Measurements from ENCODE around the gene TAPBP.
"Not testable (repeated sequence)": the region's sequence is repeated elsewhere in the genome, so short reads cannot be mapped to it uniquely, and the experiment has no call there.

Gene TAPBP

DNA sequence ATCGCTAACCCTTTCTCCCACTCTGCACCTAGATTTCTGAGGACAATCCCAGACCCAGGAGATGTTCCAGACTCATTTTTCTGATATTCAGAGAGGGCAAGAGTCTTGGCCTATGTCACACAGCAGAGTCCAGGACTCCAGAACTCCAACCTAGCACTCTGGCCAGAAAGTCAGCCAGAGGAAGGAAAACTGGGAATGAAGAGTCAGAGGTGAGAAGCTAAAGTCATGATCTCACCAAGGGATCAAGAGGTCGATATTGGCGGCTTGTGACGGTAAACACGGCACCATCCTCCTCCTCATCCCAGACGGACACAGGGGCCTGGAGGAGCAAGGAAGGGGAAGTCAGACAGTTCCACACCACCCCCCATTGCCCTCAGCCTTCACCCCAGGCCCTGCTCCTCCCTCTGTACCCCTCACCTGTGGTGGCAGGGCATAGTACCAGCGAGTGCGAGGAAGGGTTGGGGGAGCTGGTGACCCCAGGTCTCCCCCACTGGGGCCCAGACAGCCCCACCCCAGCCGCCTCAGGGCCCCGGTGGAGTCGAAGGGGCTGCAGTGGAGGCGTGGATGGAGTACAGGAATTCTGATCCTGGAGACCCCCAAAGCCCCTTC lies 17.0 kb downstream of the TAPBP start:
- no peak for DNase-seq (ENCODE audit: low spot score)

DNA sequence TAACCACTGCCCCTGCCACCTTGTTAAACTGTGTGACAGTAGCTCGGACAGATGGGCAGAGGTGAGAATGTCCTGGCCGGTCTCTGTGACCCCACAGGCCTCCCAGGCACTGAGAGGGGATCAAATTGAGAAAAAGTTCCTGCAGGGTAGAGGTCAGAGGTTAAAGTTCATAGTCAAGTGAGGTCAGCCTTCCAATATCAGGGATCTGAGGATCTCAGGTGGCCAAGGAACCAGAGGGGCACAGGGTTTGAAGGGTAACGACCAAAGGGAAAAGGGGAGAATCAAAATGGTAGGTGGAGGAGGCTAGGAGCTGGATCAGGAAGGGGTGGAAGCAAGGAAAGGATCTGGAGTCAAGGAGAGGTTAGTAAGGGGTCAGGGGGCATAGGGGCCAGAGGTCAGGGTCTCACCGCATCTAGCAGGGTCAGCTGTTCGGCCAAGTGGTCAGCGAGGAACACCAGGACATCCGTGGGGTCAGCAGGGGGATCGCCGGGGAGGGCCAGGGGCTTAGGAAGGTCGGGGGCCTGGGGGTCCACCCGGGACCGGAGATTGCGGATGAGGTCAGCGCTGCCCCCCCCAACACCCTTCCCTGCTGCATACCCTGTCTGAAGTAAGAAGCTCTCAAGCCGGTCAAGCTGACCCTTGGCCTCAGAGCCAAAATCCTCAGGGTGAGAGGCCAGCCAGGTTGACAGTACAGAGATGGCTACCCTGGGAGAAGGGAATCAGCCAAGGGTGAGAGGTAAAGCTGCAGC lies 18.1 kb downstream of the TAPBP start:
- no peak for DNase-seq (ENCODE audit: low spot score)

DNA sequence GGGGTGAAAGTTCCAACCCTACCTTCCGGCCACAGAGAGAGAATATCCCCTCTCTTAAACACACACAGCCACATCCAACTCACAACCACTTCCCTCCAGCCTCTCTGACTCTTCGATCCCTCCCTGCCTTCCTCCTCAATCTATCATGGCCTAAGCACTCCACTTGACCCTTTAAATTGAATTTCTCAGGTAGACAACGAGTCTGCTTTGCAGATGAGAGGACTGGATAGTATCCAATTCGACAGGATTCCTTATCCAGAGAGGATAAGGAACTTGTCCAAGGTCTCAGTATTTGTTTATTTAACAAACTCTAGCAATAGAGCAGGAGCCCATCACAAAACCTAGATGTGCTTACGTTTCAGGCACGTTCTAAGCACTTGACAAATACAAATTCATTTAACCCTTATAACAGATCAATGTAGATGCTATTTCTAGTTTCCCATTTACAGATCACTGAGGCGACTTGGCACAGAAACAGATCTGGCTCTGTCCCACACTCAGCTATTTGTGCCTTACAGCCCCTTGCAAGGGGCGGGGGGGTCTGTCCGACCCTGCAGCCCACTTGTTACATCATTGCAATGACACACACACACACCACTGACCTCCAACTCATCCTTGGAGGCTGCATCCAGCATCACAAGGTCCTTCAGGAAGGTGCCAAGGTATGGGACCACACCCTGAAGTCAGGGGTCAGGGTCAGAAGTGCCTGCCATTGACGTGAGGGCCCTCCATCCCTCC lies 19.6 kb downstream of the TAPBP start:
- no peak for DNase-seq (ENCODE audit: low spot score)

DNA sequence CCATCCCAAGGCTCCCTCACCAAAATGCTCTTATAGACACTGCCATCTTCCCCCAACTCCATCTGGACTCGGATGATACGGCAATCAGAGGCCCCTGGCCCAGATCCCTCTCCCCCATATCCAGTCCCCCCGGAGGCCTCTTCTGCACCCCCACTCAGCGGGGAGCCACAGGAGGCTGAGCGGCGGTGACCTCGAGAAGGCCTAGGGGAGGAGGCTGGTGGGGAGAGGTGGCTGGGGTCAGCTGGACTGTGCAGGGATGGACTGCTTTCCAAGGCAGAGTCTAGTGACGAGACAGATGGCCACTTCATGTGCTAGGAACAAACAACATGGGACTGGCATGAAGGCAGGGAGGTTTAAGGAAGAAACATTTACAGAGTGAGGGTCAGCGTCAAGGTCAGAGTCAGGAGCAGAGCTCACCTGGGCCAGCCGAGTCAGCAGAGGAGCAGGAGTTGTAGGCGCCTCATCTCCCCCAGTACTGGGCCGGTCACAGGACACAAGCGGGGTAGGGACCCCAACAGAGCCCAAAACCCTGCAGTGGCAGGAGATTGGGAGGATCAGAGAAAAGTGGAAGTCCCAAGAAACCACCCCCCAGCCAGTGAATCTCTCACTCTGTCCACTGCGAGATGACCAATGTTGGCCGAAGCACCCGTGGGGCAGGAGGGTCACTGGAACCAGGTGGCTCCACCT lies 20.7 kb downstream of the TAPBP start:
- DNase-seq (ENCODE audit: low spot score): no peak

DNA sequence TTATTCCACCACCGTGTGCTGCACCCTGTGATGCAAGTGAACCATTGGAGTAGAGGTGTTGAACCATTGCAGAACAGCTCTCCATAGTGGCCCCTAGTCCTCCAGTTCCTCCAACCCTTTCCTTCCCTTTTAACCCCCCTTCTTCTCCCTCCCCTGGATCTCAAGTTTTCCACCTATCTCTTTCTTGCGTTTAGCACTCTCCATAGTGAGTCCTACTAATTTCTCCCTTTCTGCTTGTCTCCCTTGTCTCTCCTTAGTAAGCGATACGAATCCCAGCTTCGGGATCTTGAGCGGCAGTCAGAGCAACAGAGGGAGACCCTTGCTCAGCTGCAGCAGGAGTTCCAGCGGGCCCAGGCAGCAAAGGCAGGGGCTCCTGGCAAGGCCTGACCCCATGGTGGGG lies 23.4 kb downstream of the TAPBP start:
- no peak for DNase-seq (ENCODE audit: low spot score)

DNA sequence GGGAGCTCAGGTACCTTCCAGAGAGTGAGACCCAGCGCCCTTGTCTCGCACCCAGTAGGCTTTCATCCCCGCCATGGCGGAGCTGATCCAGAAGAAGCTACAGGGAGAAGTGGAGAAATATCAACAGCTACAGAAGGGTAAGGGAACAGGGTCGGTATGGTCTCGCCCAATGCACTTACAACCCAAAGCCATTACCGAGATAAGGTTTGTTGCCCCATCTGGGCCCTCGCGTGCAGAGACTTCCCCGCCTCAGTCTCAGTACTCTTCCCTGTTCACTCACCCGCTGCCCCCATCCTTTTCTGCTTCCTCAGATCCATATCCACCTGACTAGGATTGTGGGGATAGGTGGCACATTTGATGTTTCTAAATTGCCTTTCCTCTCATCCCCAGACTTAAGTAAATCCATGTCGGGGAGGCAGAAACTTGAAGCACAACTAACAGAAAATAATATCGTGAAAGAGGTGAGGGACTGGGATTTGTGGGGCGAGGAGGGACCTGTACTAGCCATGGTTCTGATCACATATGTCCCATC lies 24.0 kb downstream of the TAPBP start:
- no peak for DNase-seq (ENCODE audit: low spot score)

DNA sequence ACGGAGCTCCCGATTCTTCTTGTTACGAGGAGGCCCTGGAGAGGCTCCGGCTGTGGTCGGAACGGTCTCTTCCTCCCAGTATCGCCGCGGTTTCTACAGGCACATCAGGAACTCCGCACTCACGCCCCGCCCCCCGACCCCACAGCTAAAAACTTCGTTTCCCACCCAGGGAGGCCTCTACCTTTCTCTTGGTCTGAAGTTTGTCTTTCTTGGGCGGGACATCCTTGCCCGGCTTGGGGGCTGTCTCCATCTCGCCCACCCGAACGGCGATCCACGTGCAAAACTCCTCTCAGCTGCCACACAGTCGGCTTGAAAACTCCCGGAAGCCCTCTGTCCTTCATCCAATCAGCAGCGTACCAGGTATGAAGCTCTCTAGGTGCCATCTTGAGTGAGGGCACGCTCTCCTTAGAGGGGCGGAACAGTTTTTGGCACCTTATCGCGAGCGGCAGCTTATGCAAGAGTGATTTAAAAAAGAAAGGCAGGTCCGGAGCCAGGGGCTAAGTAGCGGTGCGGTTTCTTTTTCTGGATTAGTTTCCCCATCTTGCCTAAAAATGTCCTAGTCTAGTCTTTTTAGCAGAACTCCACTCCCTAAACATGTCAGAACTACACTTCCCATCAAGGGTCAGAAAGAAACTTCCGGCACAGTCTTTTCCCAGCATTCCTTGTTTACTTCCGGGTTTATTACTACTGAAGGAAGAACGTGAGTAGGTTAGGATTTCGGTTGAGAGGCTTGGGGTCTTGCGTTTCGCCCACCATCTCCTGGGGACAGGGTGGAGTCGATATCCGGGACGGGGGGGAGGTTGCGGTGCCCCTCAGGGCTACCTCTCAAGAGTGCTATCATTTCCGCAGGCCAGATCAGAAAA lies 24.7 kb downstream of the TAPBP start, which contains the start of the genes PFDN6 and WDR46:
TSS of gene PFDN6 (plus strand) at position 681 of the 863 bp plus-strand sequence. CDS start 256 bp downstream, outside the sequence.
TSS of gene WDR46 (minus strand) at position 319 of the 863 bp plus-strand sequence. CDS start at position 250, 69 bp downstream.
- DNase-seq (ENCODE audit: low spot score): peak; percentile 87

DNA sequence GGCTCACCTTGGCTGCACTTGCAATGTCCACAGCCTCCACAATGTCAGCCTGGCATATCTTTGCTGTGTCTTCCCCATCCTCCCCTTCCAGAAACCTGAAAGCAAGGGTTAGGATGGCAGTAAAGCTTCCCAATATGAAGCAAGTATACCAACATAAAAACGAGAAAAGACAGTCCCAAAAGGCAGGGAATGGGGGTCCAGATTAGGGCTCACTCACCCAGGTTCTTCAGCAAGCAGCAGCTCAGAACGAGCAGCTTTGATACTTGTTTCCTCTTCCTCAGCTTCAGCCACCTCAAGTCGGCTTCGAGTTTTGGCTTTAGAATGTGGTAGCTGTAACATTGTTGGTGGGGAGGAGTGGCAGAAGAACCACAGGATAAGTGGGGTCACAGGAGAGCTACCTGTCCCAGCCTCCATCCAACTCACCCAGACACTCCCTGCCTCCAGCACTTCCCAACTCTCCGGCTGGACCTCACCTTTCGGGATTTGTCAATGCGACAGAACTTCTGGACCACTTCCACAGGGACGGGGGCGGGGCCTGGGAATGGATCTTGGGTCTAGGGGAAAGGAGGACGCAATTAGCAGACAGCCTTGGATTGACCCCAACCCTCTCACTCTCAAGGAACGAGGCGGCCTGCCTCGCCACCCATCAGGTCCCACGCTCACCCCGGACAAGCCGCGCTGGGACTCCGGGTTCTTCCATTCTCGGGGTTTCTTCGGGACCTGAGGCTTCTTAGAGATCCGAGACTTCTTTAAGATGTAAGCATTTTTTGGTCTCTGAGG lies 25.5 kb downstream of the TAPBP start:
- no peak for DNase-seq (ENCODE audit: low spot score)

DNA sequence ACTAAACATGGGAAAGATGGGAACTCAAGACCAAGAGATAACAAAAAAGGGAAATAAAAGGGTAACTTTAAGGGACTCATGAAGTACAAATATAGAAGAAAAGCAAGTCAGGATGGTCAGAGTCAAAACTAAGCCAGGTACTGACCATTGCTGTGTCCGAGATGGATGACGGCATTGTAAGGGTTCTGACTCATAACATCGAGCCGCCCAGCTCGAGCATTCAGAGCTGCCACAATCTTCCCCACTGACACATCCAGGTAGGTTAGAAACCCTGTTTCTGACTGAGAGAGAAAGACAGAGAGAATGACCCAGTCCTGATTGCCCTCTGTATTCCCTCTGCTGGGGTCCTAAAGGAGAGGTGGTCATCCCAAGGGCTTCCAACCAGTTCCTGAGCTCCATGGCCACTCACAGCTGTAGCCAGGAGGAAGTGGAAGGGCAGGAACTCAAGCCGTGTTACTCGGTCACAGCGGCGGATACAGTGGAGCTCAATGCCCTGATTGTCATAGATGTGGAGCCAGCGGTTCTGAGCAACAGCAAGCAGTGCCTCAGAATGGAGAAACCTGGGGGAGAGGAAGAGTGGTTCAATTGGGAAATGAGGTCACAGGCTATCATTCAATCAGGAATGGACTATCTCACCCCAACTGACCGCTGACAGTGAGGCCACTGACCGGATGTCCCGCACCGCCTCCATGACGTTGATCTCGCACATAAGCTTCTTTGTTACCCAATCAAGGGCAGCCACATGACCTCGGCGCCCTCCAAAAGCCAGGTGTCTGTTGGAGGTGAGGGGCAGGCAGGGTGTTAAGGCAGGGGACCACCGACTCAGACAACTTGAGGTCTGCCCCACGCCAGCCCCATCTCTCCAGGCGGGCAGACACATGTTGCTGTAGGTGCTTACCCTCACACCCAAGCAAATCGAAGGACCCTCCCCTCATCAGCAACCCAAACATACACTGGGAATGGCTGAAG lies 26.6 kb downstream of the TAPBP start:
- no peak for DNase-seq (ENCODE audit: low spot score)

DNA sequence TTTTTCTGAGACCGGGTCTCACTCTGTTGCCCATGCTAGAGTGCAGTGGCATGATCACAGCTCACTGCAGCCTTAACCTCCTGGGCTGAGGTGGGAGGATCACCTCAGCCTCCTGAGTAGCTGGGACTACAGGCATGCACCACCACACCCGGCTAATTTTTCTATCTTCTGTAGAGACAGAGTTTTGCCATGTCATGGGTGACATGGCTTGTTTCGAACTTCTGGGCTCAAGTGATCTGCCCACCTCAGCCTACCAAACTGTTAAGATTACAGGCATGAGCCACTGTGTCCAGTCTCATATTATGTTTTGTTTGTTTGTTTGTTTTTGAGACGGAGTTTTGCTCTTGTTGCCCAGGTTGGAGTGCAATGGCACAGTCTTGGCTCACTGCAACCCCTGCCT lies 28.7 kb downstream of the TAPBP start:
- DNase-seq (ENCODE audit: low spot score): not testable (repeated sequence)

DNA sequence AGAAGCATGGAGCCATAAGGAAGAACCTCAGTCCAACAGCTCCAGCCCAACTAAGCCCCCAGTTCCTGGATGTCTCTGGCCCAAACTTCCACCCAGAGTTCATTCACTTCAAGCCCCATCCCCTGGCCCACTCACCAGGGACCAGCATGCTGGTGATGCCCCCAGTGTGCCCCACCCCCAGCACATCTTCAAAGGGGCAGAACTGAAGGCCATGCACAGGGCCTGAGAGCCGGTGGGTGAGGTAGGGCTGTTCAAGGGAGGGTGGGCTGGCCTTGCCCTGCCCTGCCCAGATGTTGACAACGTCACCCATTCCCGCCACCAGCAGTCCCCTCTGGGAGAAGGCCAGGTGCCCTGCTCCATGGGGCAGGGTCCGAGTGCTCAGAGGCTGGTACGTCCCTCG lies 33.3 kb downstream of the TAPBP start:
- DNase-seq (ENCODE audit: low spot score): no peak

DNA sequence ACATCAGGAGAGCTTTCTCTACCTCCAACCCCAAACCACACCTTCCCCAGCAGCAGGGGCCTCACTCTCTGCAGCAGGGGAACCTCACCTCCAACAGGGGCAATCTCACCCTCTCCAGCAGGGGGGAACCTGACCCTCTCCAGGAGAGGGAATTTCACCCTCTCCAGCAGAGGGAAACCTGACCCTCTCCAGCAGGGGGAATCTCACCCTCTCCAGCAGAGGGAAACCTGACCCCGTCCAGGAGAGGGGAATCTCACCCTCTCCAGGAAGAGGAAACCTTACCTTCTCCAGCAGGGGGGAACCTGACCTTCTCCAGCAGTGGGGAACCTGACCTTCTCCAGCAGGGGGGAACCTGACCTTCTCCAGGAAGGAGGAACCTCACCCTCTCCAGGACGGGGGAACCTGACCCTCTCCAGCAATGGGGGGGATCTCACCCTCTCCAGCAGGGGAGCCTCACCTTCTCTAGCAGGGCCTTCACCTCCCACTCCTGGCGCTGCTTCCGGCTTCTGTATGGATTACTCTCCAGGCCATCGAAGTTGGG lies 33.8 kb downstream of the TAPBP start:
- DNase-seq (ENCODE audit: low spot score): peak; percentile 77

DNA sequence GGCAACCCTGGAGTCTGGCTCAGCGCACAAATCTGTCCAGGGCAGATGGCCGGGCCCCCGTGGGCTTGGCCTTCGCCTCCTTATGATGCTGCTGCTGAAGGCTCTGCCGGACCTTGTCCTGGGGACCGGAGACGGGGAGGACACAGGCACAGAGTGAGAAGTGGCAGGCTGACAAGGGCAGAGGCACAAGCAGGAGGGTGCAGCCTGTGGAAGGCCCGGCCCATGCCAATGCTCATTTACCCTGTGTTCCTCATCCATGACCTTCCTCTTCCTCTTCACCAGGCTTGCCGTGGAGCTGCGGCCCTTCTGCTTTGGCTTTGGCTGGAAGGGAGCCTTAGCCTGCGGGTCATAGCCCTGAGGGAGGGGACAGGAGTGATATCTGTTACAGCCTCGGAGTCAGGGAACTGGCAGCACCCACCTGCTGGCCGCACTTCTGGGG lies 34.6 kb downstream of the TAPBP start:
- no peak for DNase-seq (ENCODE audit: low spot score)

DNA sequence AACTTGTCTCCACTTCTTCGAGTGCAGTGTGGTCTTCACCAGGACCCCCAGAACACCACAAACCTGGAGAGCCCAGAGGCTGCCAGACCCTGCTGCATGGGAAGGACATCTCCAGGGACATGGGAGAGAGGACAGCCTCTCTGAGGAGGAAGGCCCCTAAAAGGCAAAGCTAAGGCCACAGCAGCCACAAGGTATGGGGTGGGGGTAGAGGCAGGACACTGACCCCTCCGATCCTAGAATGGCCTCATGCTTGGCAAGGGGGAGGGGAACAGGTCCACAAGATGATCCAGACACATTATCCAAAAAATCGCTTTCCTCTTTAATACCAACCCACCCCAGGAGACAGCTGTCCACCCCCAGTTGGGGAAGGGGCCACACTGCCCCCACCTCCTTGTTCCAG lies 35.1 kb downstream of the TAPBP start:
- DNase-seq (ENCODE audit: low spot score): no peak

DNA sequence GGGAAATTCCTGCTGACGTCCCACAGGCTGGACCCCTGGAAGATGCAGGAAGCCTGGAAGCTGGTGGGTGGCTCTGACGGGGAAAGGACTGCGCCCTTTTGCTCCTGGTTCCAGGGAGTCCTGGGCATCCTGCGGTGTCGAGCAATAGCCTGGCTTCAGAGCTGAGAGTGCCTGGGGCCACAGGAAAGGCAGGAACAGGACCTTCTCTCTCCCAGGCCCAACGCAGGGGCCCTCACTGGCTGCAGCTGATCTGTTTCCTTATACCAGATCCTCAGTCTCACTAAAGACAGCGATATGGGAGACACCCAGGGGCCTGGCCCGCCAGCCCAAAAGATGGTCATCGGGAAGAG lies 35.5 kb downstream of the TAPBP start:
- no peak for DNase-seq (ENCODE audit: low spot score)

DNA sequence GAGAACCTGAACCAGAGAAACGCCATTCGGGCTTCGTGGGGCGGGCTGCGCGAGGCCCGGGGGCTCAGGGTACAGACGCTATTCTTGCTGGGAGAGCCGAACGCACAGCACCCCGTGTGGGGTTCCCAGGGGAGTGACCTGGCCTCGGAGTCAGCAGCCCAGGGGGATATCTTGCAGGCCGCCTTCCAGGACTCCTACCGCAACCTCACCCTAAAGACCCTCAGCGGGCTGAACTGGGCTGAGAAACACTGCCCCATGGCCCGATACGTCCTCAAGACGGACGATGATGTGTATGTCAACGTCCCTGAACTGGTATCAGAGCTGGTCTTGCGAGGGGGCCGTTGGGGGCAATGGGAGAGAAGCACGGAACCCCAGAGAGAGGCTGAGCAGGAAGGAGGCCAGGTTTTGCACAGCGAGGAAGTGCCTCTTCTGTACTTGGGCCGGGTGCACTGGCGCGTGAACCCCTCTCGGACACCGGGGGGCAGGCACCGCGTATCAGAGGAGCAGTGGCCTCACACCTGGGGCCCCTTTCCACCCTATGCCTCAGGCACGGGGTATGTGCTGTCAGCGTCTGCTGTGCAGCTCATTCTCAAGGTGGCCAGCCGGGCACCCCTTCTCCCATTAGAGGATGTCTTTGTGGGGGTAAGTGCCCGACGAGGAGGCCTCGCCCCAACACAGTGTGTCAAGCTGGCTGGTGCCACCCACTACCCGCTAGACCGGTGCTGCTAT lies 36.1 kb downstream of the TAPBP start:
- DNase-seq (ENCODE audit: low spot score): no peak

DNA sequence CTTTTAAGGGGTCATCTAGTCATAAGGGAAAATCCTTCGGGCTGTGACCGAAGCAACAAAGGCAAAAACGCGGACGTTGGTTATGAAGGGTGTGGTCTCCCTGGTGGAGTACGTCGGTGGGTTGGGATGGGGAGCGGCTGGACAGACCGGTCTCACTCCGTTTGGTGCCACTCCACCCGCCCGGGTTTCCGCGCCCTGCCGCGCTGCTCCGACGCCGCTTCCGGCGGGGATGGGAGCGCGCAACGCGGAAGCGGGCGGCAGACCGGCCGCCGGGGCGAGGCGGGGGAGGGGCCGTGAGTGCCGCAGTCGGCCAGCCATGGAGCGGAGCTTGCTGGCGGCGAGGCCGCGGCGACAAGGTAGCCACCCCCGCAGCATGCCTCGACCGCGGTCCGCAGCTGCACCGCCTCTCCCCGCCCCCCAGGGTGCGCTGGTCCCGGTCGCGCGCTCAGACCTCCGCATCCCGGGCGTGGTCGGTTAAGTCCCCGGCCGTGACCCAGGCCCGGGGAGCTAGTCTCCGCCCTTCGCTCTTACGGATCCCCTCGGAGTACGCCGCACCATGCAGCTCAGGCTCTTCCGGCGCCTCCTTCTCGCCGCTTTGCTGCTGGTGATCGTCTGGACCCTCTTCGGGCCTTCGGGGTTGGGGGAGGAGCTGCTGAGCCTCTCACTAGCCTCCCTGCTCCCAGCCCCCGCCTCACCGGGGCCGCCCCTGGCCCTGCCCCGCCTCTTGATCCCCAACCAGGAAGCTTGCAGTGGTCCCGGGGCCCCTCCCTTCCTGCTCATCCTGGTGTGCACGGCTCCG lies 36.8 kb downstream of the TAPBP start, which contains the start of gene B3GALT4:
TSS of gene B3GALT4 (plus strand) at position 260 of the 799 bp plus-strand sequence. CDS start at position 557, 297 bp downstream.
- DNase-seq (ENCODE audit: low spot score): peak; percentile 31

Measured in HuH-7.5 (cell line).